Measurements from ENCODE around the gene CCSER1.

The CCSER1 gene

DNA sequence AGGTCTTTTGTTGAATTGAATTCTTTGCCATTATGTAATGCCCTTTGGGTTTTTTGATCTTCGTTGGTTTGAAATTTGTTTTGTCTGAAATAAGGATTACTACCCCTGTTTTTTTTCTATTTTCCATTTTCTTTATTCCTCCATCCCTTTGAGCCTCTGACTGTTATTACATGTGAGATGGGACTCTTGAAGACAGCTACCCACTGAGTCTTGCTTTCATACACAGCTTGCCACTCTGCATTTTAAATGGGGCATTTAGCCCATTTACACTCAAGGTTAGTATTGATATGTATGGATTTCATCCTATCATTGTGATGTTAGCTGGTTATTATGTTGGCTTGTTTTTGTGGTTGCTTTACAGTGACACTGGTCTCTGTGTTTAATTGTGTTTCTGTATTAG lies 1440.4 kb downstream of the CCSER1 start:
- no peaks in the 10 kb centered on the region for H3K9me3 ChIP-seq (ENCODE audit: low read depth, low read length)
- no peak overlapping the region for H3K27ac ChIP-seq
- no peaks in the 10 kb centered on the region for H3K36me3 ChIP-seq (ENCODE audit: insufficient read depth, low read length)
- TF ChIP-seq EZH2 (IDR thresholded peaks at IDR 0.05): no peak
- TF ChIP-seq POLR2AphosphoS5 (IDR thresholded peaks at IDR 0.05; ENCODE audit: borderline replicate concordance, low read depth, low read length): no peak
- TF ChIP-seq FOXP2 (optimal IDR thresholded peaks at IDR 0.05; ENCODE audit: control extremely low read depth, extremely low read length, insufficient read depth): no peak
- no peak overlapping the region for H3K9ac ChIP-seq (ENCODE audit: insufficient read length)
- H3K4me3 ChIP-seq: no peak overlapping the region
- DNase-seq (ENCODE audit: low read depth, low spot score): no peak

DNA sequence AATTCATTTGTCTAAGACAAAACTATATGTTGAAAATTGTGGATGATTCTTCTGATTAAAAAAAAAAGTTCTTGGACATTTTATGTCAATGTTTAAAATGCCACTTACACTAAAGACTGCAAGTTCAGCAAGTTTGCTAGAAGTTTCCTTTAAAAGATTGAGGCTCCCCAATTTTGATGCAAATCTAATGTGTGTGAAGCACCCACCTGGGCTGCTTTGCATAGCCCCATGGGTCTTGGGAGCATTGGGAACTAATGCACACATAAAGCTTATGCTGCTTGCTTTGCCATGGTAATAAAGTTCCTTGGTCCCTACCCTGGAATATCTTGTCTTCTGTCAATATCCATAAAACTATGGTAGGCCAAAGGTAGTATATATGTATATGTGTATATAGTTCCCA lies 1450.7 kb downstream of the CCSER1 start:
- TF ChIP-seq EZH2 (IDR thresholded peaks at IDR 0.05): no peak
- no peak for TF ChIP-seq POLR2AphosphoS5 (IDR thresholded peaks at IDR 0.05; ENCODE audit: borderline replicate concordance, low read depth, low read length)
- no peak for TF ChIP-seq FOXP2 (optimal IDR thresholded peaks at IDR 0.05; ENCODE audit: control extremely low read depth, extremely low read length, insufficient read depth)
- Histone ChIP-seq H3K36me3 (ENCODE audit: insufficient read depth, low read length) (no peaks in the 10 kb centered on the region), H3K9ac (ENCODE audit: insufficient read length) (no peak overlapping the region), H3K9me3 (ENCODE audit: low read depth, low read length) (no peaks in the 10 kb centered on the region), H3K4me3 (no peak overlapping the region), H3K27ac (no peak overlapping the region)
- no peak for DNase-seq (ENCODE audit: low read depth, low spot score)

DNA sequence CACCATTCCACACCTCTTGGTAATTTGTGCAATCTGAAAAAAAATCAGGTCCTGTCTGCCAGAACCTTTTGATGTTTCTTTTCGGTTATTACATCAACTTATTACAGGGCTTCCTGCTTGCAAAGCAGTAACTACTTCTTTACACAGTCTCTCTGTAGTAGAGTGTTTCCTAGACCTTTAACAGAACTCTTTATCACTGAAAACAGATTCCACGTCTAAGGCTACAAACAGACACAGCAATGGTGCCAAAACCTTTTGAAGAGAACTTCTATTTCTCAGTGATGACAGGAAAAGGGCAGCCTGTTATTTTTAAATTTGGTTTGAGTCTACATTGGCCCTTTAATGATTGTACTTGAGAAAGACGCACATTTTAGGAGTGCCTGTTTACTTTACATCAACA lies 1463.1 kb downstream of the CCSER1 start:
- Histone ChIP-seq H3K4me3 (no peak overlapping the region), H3K9ac (ENCODE audit: insufficient read length) (no peak overlapping the region), H3K27ac (no peak overlapping the region), H3K9me3 (ENCODE audit: low read depth, low read length) (no peaks in the 10 kb centered on the region), H3K36me3 (ENCODE audit: insufficient read depth, low read length) (no peaks in the 10 kb centered on the region)
- TF ChIP-seq POLR2AphosphoS5 (IDR thresholded peaks at IDR 0.05; ENCODE audit: borderline replicate concordance, low read depth, low read length) (no peak), EZH2 (IDR thresholded peaks at IDR 0.05) (no peak), FOXP2 (optimal IDR thresholded peaks at IDR 0.05; ENCODE audit: control extremely low read depth, extremely low read length, insufficient read depth) (no peak)
- no peak for DNase-seq (ENCODE audit: low read depth, low spot score)

DNA sequence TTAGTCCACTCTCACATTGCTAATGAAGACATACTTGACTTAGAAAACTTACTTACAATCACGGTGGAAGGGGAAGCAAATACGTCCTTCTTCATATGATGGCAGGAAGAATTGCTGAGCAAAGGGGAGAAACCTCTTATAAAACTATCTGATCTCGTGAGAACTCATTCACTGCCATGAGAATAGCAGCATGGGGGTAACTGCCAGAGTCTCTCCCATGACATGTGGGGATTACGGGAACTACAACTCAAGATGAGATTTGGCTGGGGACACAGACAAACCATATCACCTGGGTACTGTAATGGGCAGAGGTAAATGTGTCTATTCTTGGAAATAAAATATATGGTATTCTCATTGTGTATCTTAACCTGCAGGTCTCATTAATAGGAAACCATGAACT lies 1464.9 kb downstream of the CCSER1 start:
- no peak overlapping the region for H3K4me3 ChIP-seq
- no peak overlapping the region for H3K9ac ChIP-seq (ENCODE audit: insufficient read length)
- TF ChIP-seq EZH2 (IDR thresholded peaks at IDR 0.05) (no peak), POLR2AphosphoS5 (IDR thresholded peaks at IDR 0.05; ENCODE audit: borderline replicate concordance, low read depth, low read length) (no peak), FOXP2 (optimal IDR thresholded peaks at IDR 0.05; ENCODE audit: control extremely low read depth, extremely low read length, insufficient read depth) (no peak)
- no peaks in the 10 kb centered on the region for H3K36me3 ChIP-seq (ENCODE audit: insufficient read depth, low read length)
- no peak overlapping the region for H3K27ac ChIP-seq
- H3K9me3 ChIP-seq (ENCODE audit: low read depth, low read length): no peaks in the 10 kb centered on the region
- no peak for DNase-seq (ENCODE audit: low read depth, low spot score)

DNA sequence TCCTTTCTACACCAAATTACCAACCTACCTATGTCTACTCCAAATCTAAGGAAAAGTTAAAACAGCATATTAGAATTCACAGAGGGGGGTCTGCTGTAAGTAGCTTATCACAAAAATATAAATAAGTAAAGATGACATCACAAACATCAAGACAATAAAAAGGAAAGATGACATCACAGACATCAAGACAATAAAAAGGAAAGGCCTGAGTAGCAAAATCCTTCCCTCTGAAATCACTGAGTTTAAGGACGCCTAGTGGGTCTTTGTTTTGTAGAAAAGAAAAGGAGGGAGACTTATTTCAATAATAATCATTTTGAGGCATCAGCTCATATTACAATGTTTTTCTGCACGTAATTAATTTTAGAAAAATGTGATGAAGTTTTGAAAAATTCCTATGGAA lies 1469.5 kb downstream of the CCSER1 start:
- Histone ChIP-seq H3K9ac (ENCODE audit: insufficient read length) (no peak overlapping the region), H3K36me3 (ENCODE audit: insufficient read depth, low read length) (no peaks in the 10 kb centered on the region), H3K4me3 (no peak overlapping the region), H3K9me3 (ENCODE audit: low read depth, low read length) (no peaks in the 10 kb centered on the region), H3K27ac (no peak overlapping the region)
- DNase-seq (ENCODE audit: low read depth, low spot score): no peak
- TF ChIP-seq EZH2 (IDR thresholded peaks at IDR 0.05): no peak
- no peak for TF ChIP-seq POLR2AphosphoS5 (IDR thresholded peaks at IDR 0.05; ENCODE audit: borderline replicate concordance, low read depth, low read length)
- no peak for TF ChIP-seq FOXP2 (optimal IDR thresholded peaks at IDR 0.05; ENCODE audit: control extremely low read depth, extremely low read length, insufficient read depth)

DNA sequence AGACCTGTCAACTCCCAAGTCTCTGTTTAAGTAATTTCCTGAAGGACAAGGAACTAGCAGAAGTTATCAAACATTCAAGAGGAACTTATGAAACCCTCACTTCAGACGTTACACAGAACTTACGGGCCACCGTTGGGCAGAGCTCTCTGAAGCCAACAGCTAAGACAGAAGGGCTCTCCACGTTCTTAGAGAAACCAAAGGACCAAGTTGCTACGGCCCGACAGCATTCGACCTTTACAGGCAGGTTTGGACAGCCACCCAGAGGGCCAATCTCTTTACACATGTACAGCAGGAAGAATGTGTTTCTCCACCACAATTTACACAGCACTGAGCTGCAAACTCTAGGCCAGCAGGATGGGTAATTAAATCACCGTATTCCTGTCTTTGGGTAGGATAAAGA lies 1471.5 kb downstream of the CCSER1 start:
- Histone ChIP-seq H3K9me3 (ENCODE audit: low read depth, low read length) (no peaks in the 10 kb centered on the region), H3K27ac (no peak overlapping the region), H3K9ac (ENCODE audit: insufficient read length) (no peak overlapping the region), H3K4me3 (no peak overlapping the region), H3K36me3 (ENCODE audit: insufficient read depth, low read length) (no peaks in the 10 kb centered on the region)
- no peak for DNase-seq (ENCODE audit: low read depth, low spot score)
- TF ChIP-seq POLR2AphosphoS5 (IDR thresholded peaks at IDR 0.05; ENCODE audit: borderline replicate concordance, low read depth, low read length) (no peak), FOXP2 (optimal IDR thresholded peaks at IDR 0.05; ENCODE audit: control extremely low read depth, extremely low read length, insufficient read depth) (no peak), EZH2 (IDR thresholded peaks at IDR 0.05) (no peak)

DNA sequence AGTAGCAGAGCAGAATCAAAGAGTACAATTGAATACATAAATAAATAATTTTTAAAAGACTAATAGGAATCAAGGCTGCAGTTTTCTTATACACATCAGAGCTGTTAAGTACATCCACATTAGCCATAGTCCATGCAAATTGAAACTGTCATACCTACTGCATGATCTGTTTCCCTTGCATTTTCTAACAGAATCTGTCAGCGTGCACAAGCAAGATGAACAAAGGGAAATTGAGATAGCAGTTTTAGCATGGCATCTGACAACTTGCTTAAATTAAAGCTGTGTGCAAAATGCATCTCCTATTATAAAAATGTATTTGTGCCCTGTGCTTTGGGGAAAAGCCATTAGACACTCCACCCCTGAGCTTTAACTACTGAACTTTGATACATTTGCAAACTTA lies 1473.1 kb downstream of the CCSER1 start:
- Histone ChIP-seq H3K9ac (ENCODE audit: insufficient read length) (no peak overlapping the region), H3K9me3 (ENCODE audit: low read depth, low read length) (no peaks in the 10 kb centered on the region), H3K27ac (no peak overlapping the region), H3K36me3 (ENCODE audit: insufficient read depth, low read length) (no peaks in the 10 kb centered on the region), H3K4me3 (no peak overlapping the region)
- TF ChIP-seq EZH2 (IDR thresholded peaks at IDR 0.05) (no peak), POLR2AphosphoS5 (IDR thresholded peaks at IDR 0.05; ENCODE audit: borderline replicate concordance, low read depth, low read length) (no peak), FOXP2 (optimal IDR thresholded peaks at IDR 0.05; ENCODE audit: control extremely low read depth, extremely low read length, insufficient read depth) (no peak)
- DNase-seq (ENCODE audit: low read depth, low spot score): no peak

DNA sequence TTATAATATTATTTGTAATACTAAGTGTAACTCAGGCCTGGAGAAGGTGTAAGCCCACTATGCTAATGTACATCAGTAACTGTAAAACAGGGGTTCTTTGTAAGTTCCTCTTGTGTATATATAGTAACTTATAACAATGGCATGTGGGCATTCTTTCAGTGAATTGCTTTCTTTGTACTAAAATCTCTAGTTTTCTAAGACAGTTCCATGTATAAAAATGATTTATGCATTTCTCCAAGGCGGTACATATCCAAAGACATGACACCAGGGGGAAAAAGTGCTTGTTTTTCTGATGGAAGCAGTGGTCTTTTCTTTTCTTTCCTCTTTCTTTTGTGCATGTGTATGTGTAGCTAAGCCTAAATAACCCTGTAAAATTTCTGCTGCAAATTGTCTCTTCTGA lies 1474.2 kb downstream of the CCSER1 start:
- TF ChIP-seq FOXP2 (optimal IDR thresholded peaks at IDR 0.05; ENCODE audit: control extremely low read depth, extremely low read length, insufficient read depth): no peak
- no peak for TF ChIP-seq POLR2AphosphoS5 (IDR thresholded peaks at IDR 0.05; ENCODE audit: borderline replicate concordance, low read depth, low read length)
- TF ChIP-seq EZH2 (IDR thresholded peaks at IDR 0.05): no peak
- H3K9me3 ChIP-seq (ENCODE audit: low read depth, low read length): no peaks in the 10 kb centered on the region
- H3K27ac ChIP-seq: no peak overlapping the region
- DNase-seq (ENCODE audit: low read depth, low spot score): no peak
- H3K9ac ChIP-seq (ENCODE audit: insufficient read length): no peak overlapping the region
- no peaks in the 10 kb centered on the region for H3K36me3 ChIP-seq (ENCODE audit: insufficient read depth, low read length)
- H3K4me3 ChIP-seq: no peak overlapping the region

DNA sequence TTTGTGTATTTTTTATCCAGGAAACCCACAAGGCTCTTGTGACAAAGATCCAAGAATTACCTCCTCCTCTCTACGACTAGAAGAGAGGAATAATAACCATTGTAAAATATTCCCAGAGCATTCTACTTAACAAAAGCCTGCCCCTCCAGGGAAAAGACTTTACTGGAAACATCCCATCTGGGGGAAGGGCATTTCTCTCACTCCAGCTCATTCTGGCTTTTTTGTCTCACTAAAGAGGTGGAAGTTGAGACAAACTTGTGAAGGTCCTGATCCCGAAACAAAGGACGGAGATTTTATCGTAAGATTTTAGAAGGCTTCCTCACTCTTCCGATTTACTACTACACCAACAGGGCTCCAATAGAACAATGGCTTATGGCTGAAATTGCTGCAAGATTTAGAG lies 1484.6 kb downstream of the CCSER1 start:
- no peaks in the 10 kb centered on the region for H3K9me3 ChIP-seq (ENCODE audit: low read depth, low read length)
- no peak overlapping the region for H3K9ac ChIP-seq (ENCODE audit: insufficient read length)
- DNase-seq (ENCODE audit: low read depth, low spot score): no peak
- no peak for TF ChIP-seq POLR2AphosphoS5 (IDR thresholded peaks at IDR 0.05; ENCODE audit: borderline replicate concordance, low read depth, low read length)
- TF ChIP-seq EZH2 (IDR thresholded peaks at IDR 0.05): no peak
- TF ChIP-seq FOXP2 (optimal IDR thresholded peaks at IDR 0.05; ENCODE audit: control extremely low read depth, extremely low read length, insufficient read depth): no peak
- H3K36me3 ChIP-seq (ENCODE audit: insufficient read depth, low read length): no peaks in the 10 kb centered on the region
- H3K4me3 ChIP-seq: no peak overlapping the region
- no peak overlapping the region for H3K27ac ChIP-seq

All from SK-N-MC (cell line).